ENCODE data around the gene SYT13. TPM values are rescaled to one million over a fixed set of nuclear protein-coding genes. Genes with fewer than 3 reads are reported as not detected.

Gene SYT13
- total RNA-seq, 2 experiments from 2014 or later = not detected

GRCh38 chr11:45287316-45287903 lies 1.3 kb upstream of the SYT13 start:
- DNase-seq = no peak
- H3K9me3 Mint-ChIP-seq = no peaks in the 10 kb centered on the region
- H3K4me3 Mint-ChIP-seq = no peak overlapping the region
- intact Hi-C loops (cut with micrococcal nuclease) = no loop called here
- no peak overlapping the region for H3K27ac Mint-ChIP-seq
- H3K4me1 Mint-ChIP-seq (ENCODE audit: low read depth) = no peaks in the 10 kb centered on the region
- no peaks in the 10 kb centered on the region for H3K36me3 Mint-ChIP-seq
- peaks cover 58% of the 10 kb centered on the region for H3K27me3 Mint-ChIP-seq
- ChIA-PET CTCF (interaction anchor here (1.1 to 3.0 kb wide), 4 partner anchors 35 to 360 kb away, joined by 3 to 19 read pairs (median 8); no protein-coding TSS in a partner anchor), POLR2A (interaction anchor here (0.5 kb wide), 1 partner anchor 61 kb away, joined by 3 read pairs; no protein-coding TSS in a partner anchor)

GRCh38 chr11:45285250-45285828 lies 802 bp downstream of the SYT13 start:
- POLR2A ChIA-PET = interaction anchor here (0.6 kb wide), 1 partner anchor 898 kb away, joined by 3 read pairs; no protein-coding TSS in a partner anchor
- Mint-ChIP-seq H3K27ac (no peak overlapping the region), H3K27me3 (peaks cover 51% of the 10 kb centered on the region), H3K4me3 (no peak overlapping the region), H3K36me3 (no peaks in the 10 kb centered on the region), H3K9me3 (no peaks in the 10 kb centered on the region), H3K4me1 (ENCODE audit: low read depth) (no peaks in the 10 kb centered on the region)
- CTCF ChIA-PET = interaction anchor here (1.8 to 3.0 kb wide), 2 partner anchors 175 to 180 kb away, joined by 5 to 11 read pairs; no protein-coding TSS in a partner anchor
- DNase-seq = no peak
- intact Hi-C loops (cut with micrococcal nuclease) = no loop called here

- H3K4me3 Mint-ChIP-seq = no peak overlapping the region
- H3K4me1 Mint-ChIP-seq (ENCODE audit: low read depth) = no peaks in the 10 kb centered on the region
- H3K36me3 Mint-ChIP-seq = no peaks in the 10 kb centered on the region
- H3K27ac Mint-ChIP-seq = no peak overlapping the region
- intact Hi-C loops (cut with micrococcal nuclease) = no loop called here
- H3K27me3 Mint-ChIP-seq = peaks cover 23% of the 10 kb centered on the region
- peaks cover 3% of the 10 kb centered on the region for H3K9me3 Mint-ChIP-seq
- POLR2A ChIA-PET = no interaction called here
- DNase-seq = no peak
- CTCF ChIA-PET = interaction anchor here (0.6 to 0.9 kb wide), 2 partner anchors 171 to 441 kb away, joined by 3 read pairs; no protein-coding TSS in a partner anchor
These were observed 4.1 kb downstream of the SYT13 start for GRCh38 chr11:45282081-45282480.

- POLR2A ChIA-PET = no interaction called here
- Mint-ChIP-seq H3K4me1 (ENCODE audit: low read depth) (no peaks in the 10 kb centered on the region), H3K36me3 (no peaks in the 10 kb centered on the region), H3K27me3 (peaks cover 15% of the 10 kb centered on the region), H3K27ac (no peak overlapping the region), H3K4me3 (no peak overlapping the region), H3K9me3 (peaks cover 3% of the 10 kb centered on the region)
- CTCF ChIA-PET = interaction anchor here (1.0 kb wide), 1 partner anchor 13 kb away, joined by 3 read pairs; no protein-coding TSS in a partner anchor
- intact Hi-C loops (cut with micrococcal nuclease) = no loop called here
- DNase-seq = no peak
These were observed 5.7 kb downstream of the SYT13 start for GRCh38 chr11:45280449-45280848.

- Mint-ChIP-seq H3K4me3 (no peak overlapping the region), H3K27ac (no peak overlapping the region), H3K4me1 (ENCODE audit: low read depth) (no peaks in the 10 kb centered on the region), H3K9me3 (peaks cover 3% of the 10 kb centered on the region), H3K27me3 (peaks cover 19% of the 10 kb centered on the region), H3K36me3 (no peaks in the 10 kb centered on the region)
- intact Hi-C loops (cut with micrococcal nuclease) = no loop called here
- ChIA-PET POLR2A (no interaction called here), CTCF (interaction anchor here (1.1 kb wide), 1 partner anchor 169 kb away, joined by 3 read pairs; no protein-coding TSS in a partner anchor)
- DNase-seq = no peak
These were observed 6.5 kb downstream of the SYT13 start for GRCh38 chr11:45279645-45280044.

GRCh38 chr11:45278714-45279113 lies 7.4 kb downstream of the SYT13 start:
- ChIA-PET CTCF (interaction anchor here (0.6 kb wide), 1 partner anchor 41 kb away, joined by 3 read pairs; no protein-coding TSS in a partner anchor), POLR2A (no interaction called here)
- no peaks in the 10 kb centered on the region for H3K36me3 Mint-ChIP-seq
- H3K4me1 Mint-ChIP-seq (ENCODE audit: low read depth) = no peaks in the 10 kb centered on the region
- no peak overlapping the region for H3K27ac Mint-ChIP-seq
- H3K4me3 Mint-ChIP-seq = no peak overlapping the region
- peaks cover 21% of the 10 kb centered on the region for H3K27me3 Mint-ChIP-seq
- peaks cover 3% of the 10 kb centered on the region for H3K9me3 Mint-ChIP-seq
- no peak for DNase-seq
- intact Hi-C loops (cut with micrococcal nuclease) = no loop called here

- ChIA-PET POLR2A (no interaction called here), CTCF (no interaction called here)
- peaks cover 3% of the 10 kb centered on the region for H3K9me3 Mint-ChIP-seq
- intact Hi-C loops (cut with micrococcal nuclease) = no loop called here
- H3K27me3 Mint-ChIP-seq = peaks cover 27% of the 10 kb centered on the region
- DNase-seq = no peak
- H3K4me3 Mint-ChIP-seq = no peak overlapping the region
- no peaks in the 10 kb centered on the region for H3K4me1 Mint-ChIP-seq (ENCODE audit: low read depth)
- H3K27ac Mint-ChIP-seq = no peak overlapping the region
- no peaks in the 10 kb centered on the region for H3K36me3 Mint-ChIP-seq
These were observed 10.3 kb downstream of the SYT13 start for GRCh38 chr11:45275828-45276227.

- H3K36me3 Mint-ChIP-seq = no peaks in the 10 kb centered on the region
- H3K27ac Mint-ChIP-seq = no peak overlapping the region
- no peak overlapping the region for H3K4me3 Mint-ChIP-seq
- POLR2A ChIA-PET = no interaction called here
- H3K4me1 Mint-ChIP-seq (ENCODE audit: low read depth) = no peaks in the 10 kb centered on the region
- H3K27me3 Mint-ChIP-seq = peaks cover 28% of the 10 kb centered on the region
- CTCF ChIA-PET = no interaction called here
- no peaks in the 10 kb centered on the region for H3K9me3 Mint-ChIP-seq
- intact Hi-C loops (cut with micrococcal nuclease) = no loop called here
- DNase-seq = no peak
These were observed 11.9 kb downstream of the SYT13 start for GRCh38 chr11:45274206-45274605.

- intact Hi-C loops (cut with micrococcal nuclease) = no loop called here
These were observed 12.6 kb downstream of the SYT13 start for GRCh38 chr11:45273509-45273908.

GRCh38 chr11:45272701-45273100 lies 13.4 kb downstream of the SYT13 start:
- intact Hi-C loops (cut with micrococcal nuclease) = no loop called here
- peaks cover 38% of the 10 kb centered on the region for H3K27me3 Mint-ChIP-seq
- no peak overlapping the region for H3K27ac Mint-ChIP-seq
- H3K36me3 Mint-ChIP-seq = no peaks in the 10 kb centered on the region
- POLR2A ChIA-PET = no interaction called here
- DNase-seq = no peak
- H3K9me3 Mint-ChIP-seq = no peaks in the 10 kb centered on the region
- H3K4me1 Mint-ChIP-seq (ENCODE audit: low read depth) = no peaks in the 10 kb centered on the region
- H3K4me3 Mint-ChIP-seq = no peak overlapping the region
- CTCF ChIA-PET = no interaction called here

More at GRCh38 chr11:45273509-45273908, 12.6 kb downstream of the SYT13 start:
- H3K27ac Mint-ChIP-seq = no peak overlapping the region
- peaks cover 34% of the 10 kb centered on the region for H3K27me3 Mint-ChIP-seq
- no peaks in the 10 kb centered on the region for H3K36me3 Mint-ChIP-seq
- H3K4me3 Mint-ChIP-seq = no peak overlapping the region
- ChIA-PET POLR2A (no interaction called here), CTCF (no interaction called here)
- no peaks in the 10 kb centered on the region for H3K9me3 Mint-ChIP-seq
- DNase-seq = no peak
- no peaks in the 10 kb centered on the region for H3K4me1 Mint-ChIP-seq (ENCODE audit: low read depth)

GRCh38 chr11:45270946-45271716 lies 15.0 kb downstream of the SYT13 start:
- intact Hi-C loops (cut with micrococcal nuclease) = no loop called here
- Mint-ChIP-seq H3K27me3 (peaks cover 44% of the 10 kb centered on the region), H3K4me3 (no peak overlapping the region), H3K4me1 (ENCODE audit: low read depth) (no peaks in the 10 kb centered on the region), H3K27ac (no peak overlapping the region), H3K9me3 (no peaks in the 10 kb centered on the region), H3K36me3 (no peaks in the 10 kb centered on the region)
- DNase-seq = no peak
- ChIA-PET POLR2A (no interaction called here), CTCF (interaction anchor here (0.9 to 1.7 kb wide), 2 partner anchors 18 to 160 kb away, joined by 3 read pairs; no protein-coding TSS in a partner anchor)

GRCh38 chr11:45269678-45270077 lies 16.5 kb downstream of the SYT13 start:
- H3K27ac Mint-ChIP-seq = no peak overlapping the region
- H3K9me3 Mint-ChIP-seq = no peaks in the 10 kb centered on the region
- no peaks in the 10 kb centered on the region for H3K36me3 Mint-ChIP-seq
- H3K27me3 Mint-ChIP-seq = peaks cover 38% of the 10 kb centered on the region
- no peaks in the 10 kb centered on the region for H3K4me1 Mint-ChIP-seq (ENCODE audit: low read depth)
- DNase-seq = no peak
- ChIA-PET CTCF (interaction anchor here (1.7 kb wide), 1 partner anchor 17 kb away, joined by 3 read pairs; no protein-coding TSS in a partner anchor), POLR2A (no interaction called here)
- intact Hi-C loops (cut with micrococcal nuclease) = no loop called here
- no peak overlapping the region for H3K4me3 Mint-ChIP-seq
